Measurements from ENCODE around the gene ITGA3. TPM values are rescaled to one million over a fixed set of nuclear protein-coding genes. Genes with fewer than 3 reads are reported as not detected.
A peak's percentile ranks its signal among the peaks of the same experiment; 100 is the strongest.

Gene ITGA3
- polyA plus RNA-seq, 1 of the 3 experiments (the other 2 are of a cell fraction) = 766 TPM

GRCh38 chr17:50071692-50072091, 15.8 kb downstream of the ITGA3 start:
- TF ChIP-seq RCOR1 (IDR thresholded peaks at IDR 0.05; ENCODE audit: low read length) (no peak), RFX5 (IDR thresholded peaks at IDR 0.05; ENCODE audit: low read length) (no peak), TAF1 (IDR thresholded peaks at IDR 0.05; ENCODE audit: borderline replicate concordance, low read depth, low read length) (no peak)
- DNase-seq = no peak
- Histone ChIP-seq H3F3A (replicated peaks; ENCODE audit: insufficient read depth) (peaks cover 69% of the 10 kb centered on the region), H3K9me2 (no peaks in the 10 kb centered on the region), H2AFZ (ENCODE audit: low read depth) (no peak overlapping the region), H3K27me3 (ENCODE audit: insufficient read depth) (no peaks in the 10 kb centered on the region), H3K36me3 (replicated peaks in 1 of 2; ENCODE audit: control insufficient read depth in 1 of 2, insufficient read depth in 2 of 2, low read length in 1 of 2) (peaks cover 84 to 91% of the 10 kb centered on the region in 2 experiments), H3K4me2 (no peak overlapping the region), H3K79me2 (ENCODE audit: insufficient read depth) (peaks cover 100% of the 10 kb centered on the region), H3K4me1 (ENCODE audit: control insufficient read depth in 1 of 2, insufficient read depth in 2 of 2, low read depth in 1 of 2, low read length in 1 of 2) (peaks cover 0 to 4% of the 10 kb centered on the region in 2 experiments; a peak in 2 of 4 replicates), H3K27ac (ENCODE audit: low read depth in 2 of 2, low read length in 1 of 2) (peak overlapping the region in 1 of 2 experiments; percentile 53; a peak in 1 of 4 replicates), H3K4me3 (ENCODE audit: low read depth in 2 of 2, low read length in 1 of 2) (no peak overlapping the region), H4K20me1 (ENCODE audit: insufficient read depth) (peaks cover 74% of the 10 kb centered on the region), H3K9ac (no peak overlapping the region), H3K9me3 (no peaks in the 10 kb centered on the region)
- WGBS (ENCODE audit: low lambda C conversion rate) = 97% methylated on average over 6 of the region's 6 CpGs
- CTCF ChIA-PET = interaction anchor here (1.5 to 4.9 kb wide), 5 partner anchors 15 to 75 kb away, joined by 7 to 41 read pairs (median 17); partner anchors contain the start of genes ITGA3 and PDK2
- POLR2A ChIA-PET = no interaction called here

GRCh38 chr17:50072130-50072529, 16.2 kb downstream of the ITGA3 start:
- Histone ChIP-seq H3F3A (replicated peaks; ENCODE audit: insufficient read depth) (peaks cover 74% of the 10 kb centered on the region), H3K27me3 (ENCODE audit: insufficient read depth) (no peaks in the 10 kb centered on the region), H3K36me3 (replicated peaks in 1 of 2; ENCODE audit: control insufficient read depth in 1 of 2, insufficient read depth in 2 of 2, low read length in 1 of 2) (peaks cover 84 to 91% of the 10 kb centered on the region in 2 experiments), H2AFZ (ENCODE audit: low read depth) (no peak overlapping the region), H3K27ac (ENCODE audit: low read depth in 2 of 2, low read length in 1 of 2) (peak overlapping the region in 1 of 2 experiments; percentile 53; a peak in 1 of 4 replicates), H3K4me3 (ENCODE audit: low read depth in 2 of 2, low read length in 1 of 2) (no peak overlapping the region), H3K9ac (no peak overlapping the region), H3K9me3 (no peaks in the 10 kb centered on the region), H3K4me1 (ENCODE audit: control insufficient read depth in 1 of 2, insufficient read depth in 2 of 2, low read depth in 1 of 2, low read length in 1 of 2) (no peaks in the 10 kb centered on the region), H3K9me2 (no peaks in the 10 kb centered on the region), H3K4me2 (no peak overlapping the region), H3K79me2 (ENCODE audit: insufficient read depth) (peaks cover 98% of the 10 kb centered on the region), H4K20me1 (ENCODE audit: insufficient read depth) (peaks cover 75% of the 10 kb centered on the region)
- no peak for DNase-seq
- CTCF ChIA-PET = interaction anchor here (1.5 to 4.9 kb wide), 5 partner anchors 15 to 76 kb away, joined by 7 to 41 read pairs (median 17); partner anchors contain the start of genes ITGA3 and PDK2
- POLR2A ChIA-PET = no interaction called here
- 100% methylated on average over 3 of the region's 3 CpGs for WGBS (ENCODE audit: low lambda C conversion rate)
- no peak for TF ChIP-seq SMC3 (IDR thresholded peaks at IDR 0.05; ENCODE audit: low read depth, low read length)
- TF ChIP-seq POLR2AphosphoS5 (IDR thresholded peaks at IDR 0.05; ENCODE audit: low read depth, low read length) = no peak
- no peak for TF ChIP-seq GATA2 (CRISPR knock-in tag; IDR thresholded peaks at IDR 0.05)
- TF ChIP-seq TAF1 (IDR thresholded peaks at IDR 0.05; ENCODE audit: borderline replicate concordance, low read depth, low read length) = no peak
- TF ChIP-seq TCF12 (IDR thresholded peaks at IDR 0.05) = no peak
- no peak for TF ChIP-seq RCOR1 (IDR thresholded peaks at IDR 0.05; ENCODE audit: low read length)
- TF ChIP-seq NRF1 (IDR thresholded peaks at IDR 0.05; ENCODE audit: low read depth, low read length) = no peak
- no peak for TF ChIP-seq PBX3 (IDR thresholded peaks at IDR 0.05)
- no peak for TF ChIP-seq NFIC (IDR thresholded peaks at IDR 0.05; ENCODE audit: borderline replicate concordance)
- no peak for TF ChIP-seq MEF2A (IDR thresholded peaks at IDR 0.05; ENCODE audit: borderline replicate concordance, low read depth)
- TF ChIP-seq SIN3A (IDR thresholded peaks at IDR 0.05; ENCODE audit: borderline replicate concordance, low read depth, low read length) = no peak
- no peak for TF ChIP-seq TEAD4 (IDR thresholded peaks at IDR 0.05; ENCODE audit: borderline replicate concordance, insufficient read depth)
- TF ChIP-seq ELF1 (IDR thresholded peaks at IDR 0.05) = no peak
- no peak for TF ChIP-seq YY1 (IDR thresholded peaks at IDR 0.05; ENCODE audit: low read depth)
- TF ChIP-seq FOXJ3 (CRISPR knock-in tag; IDR thresholded peaks at IDR 0.05) = no peak
- TF ChIP-seq, protein P1, sequence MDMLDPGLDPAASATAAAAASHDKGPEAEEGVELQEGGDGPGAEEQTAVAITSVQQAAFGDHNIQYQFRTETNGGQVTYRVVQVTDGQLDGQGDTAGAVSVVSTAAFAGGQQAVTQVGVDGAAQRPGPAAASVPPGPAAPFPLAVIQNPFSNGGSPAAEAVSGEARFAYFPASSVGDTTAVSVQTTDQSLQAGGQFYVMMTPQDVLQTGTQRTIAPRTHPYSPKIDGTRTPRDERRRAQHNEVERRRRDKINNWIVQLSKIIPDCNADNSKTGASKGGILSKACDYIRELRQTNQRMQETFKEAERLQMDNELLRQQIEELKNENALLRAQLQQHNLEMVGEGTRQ (IDR thresholded peaks at IDR 0.05; ENCODE audit: borderline replicate concordance, low read depth, low read length) = no peak
- TF ChIP-seq FOXM1 (IDR thresholded peaks at IDR 0.05; ENCODE audit: low read depth) = no peak
